DMS114 treated with DMSO at 0.1 percent for 48 hours (cell line): Measurements from ENCODE around the gene CSAD.
"Not testable (repeated sequence)": the region's sequence is repeated elsewhere in the genome, so short reads cannot be mapped to it uniquely, and the experiment has no call there.

Experiments
- DNase-seq: peaks from one replicate; lab custom pipeline; 2025; ENCODE audit not compliant: unreplicated experiment; lab: John Stamatoyannopoulos, UW

Gene CSAD

GRCh38 chr12:53113136-53113705 is 67.5 kb downstream of the CSAD start:
- no peak for DNase-seq

- DNase-seq, result not testable (repeated sequence)
Observed at GRCh38 chr12:53112431-53112830, 68.3 kb downstream of the CSAD start.
